CD14-positive monocyte (primary cell): ENCODE results near the gene GEMIN8. TPM values are rescaled to one million over a fixed set of nuclear protein-coding genes. Genes with fewer than 3 reads are reported as not detected.

ENCODE experiments used
- DNase-seq, 3 donors: peaks; one replicate each; pipeline ENCODE4 v3.0.0-alpha.2; 2011 to 2022
- H2AFZ ChIP-seq: 2 replicates; pipeline ENCODE4 v1.6.0; 2012; ENCODE audit warnings: mild to moderate bottlenecking, low read depth, low read length, inconsistent platforms; ENCODE audit not compliant: insufficient read depth, poor library complexity, severe bottlenecking
- H3K27ac ChIP-seq, 2 donors: 1 replicate in 1 of 2; 2 replicates in 1 of 2; pipeline ENCODE4 v1.5.1; 2012 to 2013; ENCODE audit warnings: low read length in 2 of 2, control low read depth in 1 of 2, inconsistent platforms in 1 of 2, low read depth in 1 of 2, mild to moderate bottlenecking in 1 of 2
- H3K27me3 ChIP-seq, 2 donors: one replicate each; pipeline versions ENCODE4 v1.6.0 to v1.6.1; 2011 to 2013; ENCODE audit warnings: low read length in 2 of 2; ENCODE audit not compliant: control insufficient read depth in 2 of 2, insufficient read depth in 2 of 2
- H3K36me3 ChIP-seq, 2 donors: replicated peaks in 1 of 2; 1 replicate in 1 of 2; 2 replicates in 1 of 2; pipeline versions ENCODE4 v1.5.1 to v1.6.1; 2012 to 2013; ENCODE audit warnings: low read length in 2 of 2, control low read depth in 1 of 2, inconsistent platforms in 1 of 2, mild to moderate bottlenecking in 1 of 2; ENCODE audit not compliant: insufficient read depth in 2 of 2, control insufficient read depth in 1 of 2
- H3K4me1 ChIP-seq, 2 donors: 1 replicate in 1 of 2; 2 replicates in 1 of 2; pipeline versions ENCODE4 v1.5.1 to v1.6.1; 2012 to 2013; ENCODE audit warnings: low read length in 2 of 2, control low read depth in 1 of 2, inconsistent platforms in 1 of 2, mild to moderate bottlenecking in 1 of 2, moderate library complexity in 1 of 2; ENCODE audit not compliant: insufficient read depth in 2 of 2, control insufficient read depth in 1 of 2
- H3K4me2 ChIP-seq: replicated peaks from 2 replicates; pipeline ENCODE3; 2012; ENCODE audit warnings: low read length, moderate library complexity, mild to moderate bottlenecking; ENCODE audit not compliant: poor library complexity, severe bottlenecking; ENCODE audit errors: extremely low read depth
- H3K4me3 ChIP-seq, 3 experiments: fragments of 200-600 bp in 1 of 3; sonication (generic) in 1 of 3; replicated peaks in 1 of 3; 1 replicate in 2 of 3; 2 replicates in 1 of 3; pipeline ENCODE4 v1.5.1; 2011 to 2013; ENCODE audit warnings: low read length in 3 of 3, mild to moderate bottlenecking in 3 of 3, control low read depth in 2 of 3, low read depth in 2 of 3, inconsistent platforms in 1 of 3, moderate library complexity in 1 of 3
- H3K79me2 ChIP-seq: 2 replicates; pipeline ENCODE4 v1.6.0; 2012; ENCODE audit warnings: mild to moderate bottlenecking, control low read depth, inconsistent platforms, low read length, moderate library complexity; ENCODE audit not compliant: insufficient read depth
- H3K9ac ChIP-seq: 2 replicates; pipeline ENCODE4 v1.6.0; 2017; ENCODE audit warnings: low read length, mild to moderate bottlenecking; ENCODE audit not compliant: insufficient read depth, poor library complexity, severe bottlenecking
- H3K9me3 ChIP-seq, 2 donors: replicated peaks in 1 of 2; 1 replicate in 1 of 2; 2 replicates in 1 of 2; pipeline versions ENCODE4 v1.5.1 to v1.6.1; 2012 to 2013; ENCODE audit warnings: low read length in 2 of 2, control low read depth in 1 of 2; ENCODE audit not compliant: control insufficient read depth in 1 of 2, insufficient read depth in 1 of 2
- H4K20me1 ChIP-seq: 2 replicates; pipeline ENCODE4 v1.6.0; 2012; ENCODE audit warnings: mild to moderate bottlenecking, low read length, control low read depth, moderate library complexity; ENCODE audit not compliant: insufficient read depth
- H3K27ac Mint-ChIP-seq, 7 donors: one replicate each; pipeline ENCODE4 v1.8.0; 2020; ENCODE audit warnings: mild to moderate bottlenecking in 7 of 7, mixed read lengths in 7 of 7, moderate library complexity in 6 of 7, inconsistent platforms in 2 of 7
- H3K27me3 Mint-ChIP-seq, 3 donors: one replicate each; pipeline ENCODE4 v1.8.0; 2021 to 2022; ENCODE audit warnings: low read depth in 3 of 3, mild to moderate bottlenecking in 3 of 3, mixed read lengths in 3 of 3, moderate library complexity in 3 of 3, inconsistent platforms in 1 of 3
- H3K36me3 Mint-ChIP-seq, 2 donors: one replicate each; pipeline ENCODE4 v1.8.0; 2020; ENCODE audit warnings: mixed read lengths in 2 of 2, inconsistent platforms in 1 of 2, mild to moderate bottlenecking in 1 of 2
- H3K4me1 Mint-ChIP-seq: one replicate; pipeline ENCODE4 v1.8.0; 2020; ENCODE audit warnings: mild to moderate bottlenecking, mixed read lengths
- H3K4me3 Mint-ChIP-seq, 2 donors: one replicate each; pipeline ENCODE4 v1.8.0; 2020; ENCODE audit warnings: mild to moderate bottlenecking in 2 of 2, mixed read lengths in 2 of 2, moderate library complexity in 1 of 2
- H3K9me3 Mint-ChIP-seq, 7 donors: one replicate each; pipeline ENCODE4 v1.8.0; 2020 to 2022; ENCODE audit warnings: mixed read lengths in 7 of 7, mild to moderate bottlenecking in 6 of 7, moderate library complexity in 6 of 7, inconsistent platforms in 2 of 7
- WGBS: methylation state at CpG from one replicate; pipeline ENCODE4 v1.1.5; 2013; ENCODE audit warnings: missing lambda C conversion rate; ENCODE audit not compliant: insufficient coverage; 5-methylcytosine and 5-hydroxymethylcytosine counted together
- intact Hi-C, 2 donors: fragments of 100-400 bp; cut with micrococcal nuclease; formaldehyde crosslinking; loops; one replicate each; pipeline versions ENCODE4 v1.15.0 to v1.15.1; 2023
- polyA plus RNA-seq, 3 donors: library from polyadenylated mRNA; depleted of rRNA in 1 of 3; unstranded in 2 of 3; stranded (reverse) in 1 of 3; fragments of 300-500 nt in 2 of 3; fragments of >200 nt in 1 of 3; fragmentation: Illumina TruSeq in 2 of 3; gene quantifications; 1 replicate in 2 of 3; 2 replicates in 1 of 3; pipeline ENCODE4 v1.2.3, GENCODE V29; 2012 to 2021
- TF ChIP-seq, protein P1 (sequence below): fragments of 200-600 bp; IDR thresholded peaks from one replicate; pipeline ENCODE4 v1.8.0; 2022; ENCODE audit warnings: antibody characterized with exemption, mild to moderate bottlenecking

GEMIN8 gene
- polyA plus RNA-seq, 3 donors, result 10.9 to 15.0 (median 12.6) TPM

DNA sequence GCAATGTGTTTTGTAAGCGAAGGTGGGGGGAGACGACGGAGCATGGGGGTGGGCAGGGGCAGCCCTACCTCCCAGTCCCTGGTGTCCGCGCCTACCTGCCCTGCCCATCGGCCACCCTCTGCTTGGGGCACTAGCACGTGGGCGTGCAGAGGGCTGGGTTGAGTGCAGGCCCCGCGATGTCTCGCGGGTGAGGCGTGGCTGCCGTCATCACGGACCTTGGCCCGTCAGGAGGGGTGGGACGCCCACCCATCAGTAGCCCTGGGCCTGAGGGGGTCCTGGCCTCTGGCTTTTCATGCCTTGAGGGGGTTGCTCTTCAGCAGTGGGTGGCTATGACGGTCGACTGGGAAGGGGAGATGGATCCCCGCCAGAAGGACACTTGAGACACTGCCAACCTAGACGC is 36.1 kb upstream of the GEMIN8 start:
- intact Hi-C loops, result no loop called here

DNA sequence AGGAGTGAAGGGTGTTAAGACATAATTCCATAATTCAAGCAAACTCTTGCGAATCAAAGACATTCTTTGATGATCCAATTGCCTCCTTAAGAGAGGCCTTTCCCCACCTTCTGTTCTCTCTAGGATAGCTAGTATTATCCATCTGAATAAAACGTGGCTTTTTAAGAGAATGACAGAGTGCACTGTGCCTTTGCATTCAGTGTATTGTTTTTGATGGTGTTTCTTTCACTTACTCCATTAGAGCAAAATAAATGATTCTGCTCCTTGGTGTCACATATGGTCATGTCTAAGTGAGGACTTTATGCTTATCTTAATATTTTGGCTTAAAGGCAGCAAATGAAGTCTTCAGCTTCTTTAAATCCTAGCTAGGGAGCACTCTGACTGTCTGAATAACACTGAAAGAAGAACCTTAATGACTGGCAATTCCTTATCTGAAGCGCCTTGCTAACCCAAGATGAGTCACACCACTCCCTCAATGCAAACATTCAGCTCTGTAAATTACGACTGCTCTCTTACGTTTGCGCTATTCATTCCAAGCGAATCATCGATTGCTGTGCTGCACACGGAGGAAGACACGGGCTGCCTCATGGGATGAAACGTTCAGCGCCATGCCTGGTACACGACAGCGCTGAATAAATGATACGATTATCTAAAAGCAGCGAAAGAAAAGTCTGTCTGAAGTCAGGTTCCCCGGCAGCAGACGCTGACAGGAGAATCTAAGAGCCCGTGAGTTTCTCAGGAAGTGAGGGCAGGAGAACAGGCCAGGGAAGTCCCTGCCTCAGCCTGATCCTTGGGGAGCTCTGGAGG is 35.1 kb upstream of the GEMIN8 start:
- Histone ChIP-seq H3K9me3 (no peaks in the 10 kb centered on the region), H3K79me2 (no peaks in the 10 kb centered on the region), H3K27ac (no peak overlapping the region), H3K27me3 (peaks cover 0 to 6% of the 10 kb centered on the region in 2 donors), H3K9ac (no peak overlapping the region), H3K4me2 (no peak overlapping the region), H4K20me1 (no peaks in the 10 kb centered on the region), H3K36me3 (no peaks in the 10 kb centered on the region), H3K4me3 (no peak overlapping the region), H3K4me1 (no peaks in the 10 kb centered on the region), H2AFZ (no peak overlapping the region)
- H3K27me3 Mint-ChIP-seq, result peaks cover 0 to 10% (median 2%) of the 10 kb centered on the region in 3 donors
- no peak overlapping the region for H3K4me3 Mint-ChIP-seq
- H3K27ac Mint-ChIP-seq, result no peak overlapping the region
- WGBS, result 97% methylated on average over 14 of the region's 19 CpGs
- H3K4me1 Mint-ChIP-seq, result no peaks in the 10 kb centered on the region
- H3K36me3 Mint-ChIP-seq, result no peaks in the 10 kb centered on the region
- peaks cover 0 to 9% (median 0%) of the 10 kb centered on the region in 7 donors for H3K9me3 Mint-ChIP-seq
- no peak for DNase-seq
- intact Hi-C loops, result no loop called here
- TF ChIP-seq, protein P1, sequence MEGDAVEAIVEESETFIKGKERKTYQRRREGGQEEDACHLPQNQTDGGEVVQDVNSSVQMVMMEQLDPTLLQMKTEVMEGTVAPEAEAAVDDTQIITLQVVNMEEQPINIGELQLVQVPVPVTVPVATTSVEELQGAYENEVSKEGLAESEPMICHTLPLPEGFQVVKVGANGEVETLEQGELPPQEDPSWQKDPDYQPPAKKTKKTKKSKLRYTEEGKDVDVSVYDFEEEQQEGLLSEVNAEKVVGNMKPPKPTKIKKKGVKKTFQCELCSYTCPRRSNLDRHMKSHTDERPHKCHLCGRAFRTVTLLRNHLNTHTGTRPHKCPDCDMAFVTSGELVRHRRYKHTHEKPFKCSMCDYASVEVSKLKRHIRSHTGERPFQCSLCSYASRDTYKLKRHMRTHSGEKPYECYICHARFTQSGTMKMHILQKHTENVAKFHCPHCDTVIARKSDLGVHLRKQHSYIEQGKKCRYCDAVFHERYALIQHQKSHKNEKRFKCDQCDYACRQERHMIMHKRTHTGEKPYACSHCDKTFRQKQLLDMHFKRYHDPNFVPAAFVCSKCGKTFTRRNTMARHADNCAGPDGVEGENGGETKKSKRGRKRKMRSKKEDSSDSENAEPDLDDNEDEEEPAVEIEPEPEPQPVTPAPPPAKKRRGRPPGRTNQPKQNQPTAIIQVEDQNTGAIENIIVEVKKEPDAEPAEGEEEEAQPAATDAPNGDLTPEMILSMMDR, result no peak

More for the DNA sequence above, 36.1 kb upstream of the GEMIN8 start:
- WGBS, result 100% methylated on average over 3 of the region's 21 CpGs
- no peaks in the 10 kb centered on the region for H4K20me1 ChIP-seq
- no peaks in the 10 kb centered on the region for H3K36me3 ChIP-seq
- TF ChIP-seq, protein P1, result no peak
- Mint-ChIP-seq H3K36me3 (no peaks in the 10 kb centered on the region), H3K27me3 (peaks cover 0 to 10% (median under 1%) of the 10 kb centered on the region in 3 donors), H3K27ac (no peak overlapping the region), H3K9me3 (peaks cover 0 to 9% (median 0%) of the 10 kb centered on the region in 7 donors), H3K4me3 (no peak overlapping the region), H3K4me1 (no peaks in the 10 kb centered on the region)
- H3K4me3 ChIP-seq, result no peak overlapping the region
- no peak overlapping the region for H3K27ac ChIP-seq
- H2AFZ ChIP-seq, result no peak overlapping the region
- H3K79me2 ChIP-seq, result no peaks in the 10 kb centered on the region
- no peak overlapping the region for H3K9ac ChIP-seq
- no peaks in the 10 kb centered on the region for H3K9me3 ChIP-seq
- no peak overlapping the region for H3K4me2 ChIP-seq
- H3K27me3 ChIP-seq, result peaks cover 0 to 5% of the 10 kb centered on the region in 2 donors
- DNase-seq, result no peak
- no peaks in the 10 kb centered on the region for H3K4me1 ChIP-seq
